ENCODE results near the gene SYDE1. TPM values are rescaled to one million over a fixed set of nuclear protein-coding genes. Genes with fewer than 3 reads are reported as not detected.

Gene SYDE1
- total RNA-seq, 1 donor from 2014 or later = 0.71 TPM

DNA sequence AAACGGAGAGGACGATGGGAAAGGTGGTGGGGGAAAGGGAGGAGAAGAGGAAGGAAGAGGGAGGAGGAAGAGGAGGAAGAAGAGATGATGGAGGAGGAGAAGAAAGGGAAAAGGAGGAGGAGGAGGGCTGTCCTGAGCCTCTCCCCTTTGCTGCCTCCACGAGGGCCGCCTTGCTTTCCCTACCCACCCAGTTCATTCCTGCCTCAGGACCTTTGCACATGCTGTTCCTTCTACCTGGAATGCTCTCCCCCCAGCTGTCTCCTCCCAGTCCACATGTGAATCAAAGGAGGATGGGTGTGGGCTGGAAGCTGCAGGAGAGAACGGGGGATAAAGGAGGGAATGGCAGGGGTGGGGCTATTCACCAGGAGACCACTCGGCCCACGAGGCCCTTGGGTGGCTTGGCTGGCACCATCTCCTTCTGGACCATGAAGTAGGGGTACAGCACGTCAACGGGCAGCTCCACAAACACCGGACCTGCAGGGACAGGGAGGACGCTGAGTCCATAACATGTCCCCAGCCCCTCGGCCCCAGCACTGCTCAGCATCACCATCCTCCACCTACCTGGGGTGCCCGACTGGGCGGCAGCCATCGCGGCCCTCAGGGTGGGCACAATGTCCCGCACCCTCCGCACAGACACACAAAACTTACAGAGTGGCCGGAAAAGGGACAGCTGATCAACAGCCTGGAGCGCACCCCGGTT, 15.3 kb downstream of the SYDE1 start:
- H3K36me3 Mint-ChIP-seq (ENCODE audit: unreplicated experiment) = no peaks in the 10 kb centered on the region
- peaks cover 9% of the 10 kb centered on the region for H3K27me3 Mint-ChIP-seq (ENCODE audit: unreplicated experiment)
- H3K4me3 Mint-ChIP-seq (ENCODE audit: unreplicated experiment) = no peak overlapping the region
- no peak overlapping the region for H3K27ac Mint-ChIP-seq (ENCODE audit: unreplicated experiment)
- H3K9me3 Mint-ChIP-seq (ENCODE audit: unreplicated experiment) = peaks cover 5% of the 10 kb centered on the region
- TF ChIP-seq, protein P1, sequence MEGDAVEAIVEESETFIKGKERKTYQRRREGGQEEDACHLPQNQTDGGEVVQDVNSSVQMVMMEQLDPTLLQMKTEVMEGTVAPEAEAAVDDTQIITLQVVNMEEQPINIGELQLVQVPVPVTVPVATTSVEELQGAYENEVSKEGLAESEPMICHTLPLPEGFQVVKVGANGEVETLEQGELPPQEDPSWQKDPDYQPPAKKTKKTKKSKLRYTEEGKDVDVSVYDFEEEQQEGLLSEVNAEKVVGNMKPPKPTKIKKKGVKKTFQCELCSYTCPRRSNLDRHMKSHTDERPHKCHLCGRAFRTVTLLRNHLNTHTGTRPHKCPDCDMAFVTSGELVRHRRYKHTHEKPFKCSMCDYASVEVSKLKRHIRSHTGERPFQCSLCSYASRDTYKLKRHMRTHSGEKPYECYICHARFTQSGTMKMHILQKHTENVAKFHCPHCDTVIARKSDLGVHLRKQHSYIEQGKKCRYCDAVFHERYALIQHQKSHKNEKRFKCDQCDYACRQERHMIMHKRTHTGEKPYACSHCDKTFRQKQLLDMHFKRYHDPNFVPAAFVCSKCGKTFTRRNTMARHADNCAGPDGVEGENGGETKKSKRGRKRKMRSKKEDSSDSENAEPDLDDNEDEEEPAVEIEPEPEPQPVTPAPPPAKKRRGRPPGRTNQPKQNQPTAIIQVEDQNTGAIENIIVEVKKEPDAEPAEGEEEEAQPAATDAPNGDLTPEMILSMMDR (IDR thresholded peaks at IDR 0.05; ENCODE audit: partially characterized antibody, unreplicated experiment) = no peak
- DNase-seq = no peak
- peaks cover 4% of the 10 kb centered on the region for H3K4me1 Mint-ChIP-seq (ENCODE audit: low read depth, unreplicated experiment)

DNA sequence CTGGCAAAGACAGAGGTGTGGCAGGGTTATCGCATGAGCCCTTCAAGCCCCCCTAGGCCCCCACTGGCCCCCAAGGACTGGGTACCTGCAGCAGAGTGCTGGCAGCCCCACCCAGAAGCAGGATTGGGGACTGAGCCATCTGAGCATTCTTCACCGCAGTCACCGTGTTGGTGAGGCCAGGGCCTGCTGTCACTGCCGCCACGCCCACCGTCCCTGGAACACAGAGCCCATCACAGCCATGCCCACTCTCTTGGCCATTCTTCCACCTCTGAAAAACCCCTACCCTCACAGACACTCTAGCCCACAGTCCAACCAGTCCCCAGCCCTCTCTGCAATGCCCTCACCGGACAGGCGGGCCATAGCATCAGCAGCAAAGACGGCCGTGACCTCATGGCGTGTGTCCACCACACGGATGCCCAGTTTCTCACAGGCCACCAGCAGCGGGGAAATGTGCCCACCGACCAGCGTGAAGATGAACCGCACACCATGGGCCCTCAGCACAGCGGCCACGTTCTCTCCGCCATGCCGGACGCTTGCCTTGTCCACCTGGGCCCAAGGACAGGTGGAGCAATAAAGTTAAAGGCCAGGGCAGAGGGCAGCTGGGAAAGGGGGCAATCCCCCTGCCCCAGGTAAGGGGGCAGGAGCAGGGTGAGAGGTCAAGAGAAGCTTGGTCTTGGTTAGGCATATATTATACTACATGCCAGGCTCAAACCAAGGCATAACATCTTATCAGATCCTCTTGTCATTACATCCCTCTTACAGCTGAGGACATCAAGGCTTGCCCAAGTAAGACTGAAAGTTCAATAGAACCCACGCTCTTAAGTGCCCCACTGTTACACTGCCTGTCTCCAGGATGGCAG, 16.1 kb downstream of the SYDE1 start:
- Mint-ChIP-seq H3K27ac (ENCODE audit: unreplicated experiment) (peak overlapping the region; percentile 97), H3K4me3 (ENCODE audit: unreplicated experiment) (peak overlapping the region; percentile 100), H3K27me3 (ENCODE audit: unreplicated experiment) (peaks cover 9% of the 10 kb centered on the region), H3K36me3 (ENCODE audit: unreplicated experiment) (no peaks in the 10 kb centered on the region), H3K9me3 (ENCODE audit: unreplicated experiment) (peaks cover 5% of the 10 kb centered on the region), H3K4me1 (ENCODE audit: low read depth, unreplicated experiment) (peaks cover 4% of the 10 kb centered on the region)
- DNase-seq = no peak
- TF ChIP-seq, protein P1 (IDR thresholded peaks at IDR 0.05; ENCODE audit: partially characterized antibody, unreplicated experiment) = no peak

DNA sequence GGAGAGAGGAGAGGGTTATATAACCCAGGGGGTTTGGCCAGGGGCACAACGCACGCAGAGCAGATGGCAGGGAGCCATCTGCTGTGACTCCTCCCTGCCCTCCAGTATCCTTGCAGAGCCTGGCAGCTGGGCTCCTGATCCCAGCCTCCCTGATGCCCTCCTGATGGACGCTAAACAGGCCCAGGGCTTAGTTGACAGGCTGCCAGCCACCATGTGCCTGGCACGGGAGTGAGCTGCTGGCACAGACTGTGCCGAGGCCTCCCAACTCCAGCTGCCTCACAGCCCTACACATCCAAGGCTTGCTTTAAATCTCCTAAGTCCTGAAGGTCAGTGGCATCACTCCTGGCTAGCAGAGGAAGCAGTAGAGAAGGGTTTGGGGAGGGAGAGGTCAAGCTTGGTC, 16.7 kb downstream of the SYDE1 start:
- peak; percentile 34 for DNase-seq
- Mint-ChIP-seq H3K27ac (ENCODE audit: unreplicated experiment) (peak overlapping the region; percentile 97), H3K4me1 (ENCODE audit: low read depth, unreplicated experiment) (peaks cover 4% of the 10 kb centered on the region), H3K4me3 (ENCODE audit: unreplicated experiment) (peak overlapping the region; percentile 100), H3K9me3 (ENCODE audit: unreplicated experiment) (peaks cover 5% of the 10 kb centered on the region), H3K27me3 (ENCODE audit: unreplicated experiment) (peaks cover 6% of the 10 kb centered on the region), H3K36me3 (ENCODE audit: unreplicated experiment) (no peaks in the 10 kb centered on the region)
- TF ChIP-seq, protein P1 (IDR thresholded peaks at IDR 0.05; ENCODE audit: partially characterized antibody, unreplicated experiment) = no peak

DNA sequence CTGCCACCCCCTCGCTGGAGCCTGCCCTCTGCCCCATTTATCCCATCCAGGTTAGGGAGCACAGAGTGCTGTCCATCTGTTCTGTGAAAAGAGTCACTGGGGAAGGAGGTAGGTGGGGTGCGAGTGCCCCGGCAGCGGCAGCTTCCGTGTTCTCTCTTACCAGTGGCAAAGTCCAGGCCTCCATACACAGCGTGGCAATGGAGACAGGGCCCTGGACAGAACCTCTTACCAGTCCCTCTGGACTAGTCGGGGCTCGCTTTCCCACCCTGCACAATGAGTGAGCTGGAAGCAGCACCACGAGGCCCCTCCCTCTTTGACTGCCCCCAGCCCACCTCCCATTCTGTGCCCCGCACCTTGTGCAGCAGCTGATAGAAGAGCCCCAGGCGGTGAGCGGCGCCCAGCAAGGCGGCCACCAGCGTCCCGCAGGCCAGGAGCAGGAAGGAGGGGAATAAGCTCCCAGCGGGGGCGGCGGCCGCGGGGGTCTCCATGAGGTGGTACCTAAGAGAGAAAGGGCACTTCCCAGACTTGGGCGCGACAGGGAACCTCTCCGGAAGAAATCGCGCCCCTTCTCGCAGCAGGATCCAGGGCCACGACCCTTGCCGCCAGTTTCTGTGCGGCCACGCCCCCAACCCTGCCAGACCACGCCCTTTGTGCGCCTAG, 17.5 kb downstream of the SYDE1 start:
- peaks cover 5% of the 10 kb centered on the region for H3K9me3 Mint-ChIP-seq (ENCODE audit: unreplicated experiment)
- H3K27ac Mint-ChIP-seq (ENCODE audit: unreplicated experiment) = peak overlapping the region; percentile 97
- H3K4me1 Mint-ChIP-seq (ENCODE audit: low read depth, unreplicated experiment) = peaks cover 4% of the 10 kb centered on the region
- TF ChIP-seq, protein P1 (IDR thresholded peaks at IDR 0.05; ENCODE audit: partially characterized antibody, unreplicated experiment) = no peak
- peaks cover 9% of the 10 kb centered on the region for H3K27me3 Mint-ChIP-seq (ENCODE audit: unreplicated experiment)
- DNase-seq = peak; percentile 84
- peak overlapping the region; percentile 100 for H3K4me3 Mint-ChIP-seq (ENCODE audit: unreplicated experiment)
- no peaks in the 10 kb centered on the region for H3K36me3 Mint-ChIP-seq (ENCODE audit: unreplicated experiment)
